Activated naive CD8-positive, alpha-beta T cell treated with anti-CD3 and anti-CD28 coated beads, Interleukin-2, amount 50 U/mL, for 24 hours (primary cell): ENCODE measurements around the gene NPLOC4.
A peak's percentile ranks its signal among the peaks of the same experiment; 100 is the strongest.

Source experiments
- ATAC-seq: fragments of 150-1000 bp; cut with Tn5 transposase; one replicate; pipeline ENCODE4 v1.10.0; 2021
- DNase-seq: peaks from one replicate; pipeline ENCODE4 v3.0.0; 2021
- H3K27ac Mint-ChIP-seq: one replicate; pipeline ENCODE4 v1.8.0; 2021; ENCODE audit warnings: mild to moderate bottlenecking, mixed read lengths
- H3K27me3 Mint-ChIP-seq: one replicate; pipeline ENCODE4 v1.8.0; 2021; ENCODE audit warnings: mixed read lengths
- H3K36me3 Mint-ChIP-seq: one replicate; pipeline ENCODE4 v1.8.0; 2021; ENCODE audit warnings: low read depth, mixed read lengths
- H3K4me1 Mint-ChIP-seq: one replicate; pipeline ENCODE4 v1.8.0; 2021; ENCODE audit warnings: mixed read lengths
- H3K4me3 Mint-ChIP-seq: one replicate; pipeline ENCODE4 v1.8.0; 2021; ENCODE audit warnings: mild to moderate bottlenecking, moderate library complexity, mixed read lengths
- H3K9me3 Mint-ChIP-seq: one replicate; pipeline ENCODE4 v1.8.0; 2021; ENCODE audit warnings: mixed read lengths

Gene NPLOC4

DNA sequence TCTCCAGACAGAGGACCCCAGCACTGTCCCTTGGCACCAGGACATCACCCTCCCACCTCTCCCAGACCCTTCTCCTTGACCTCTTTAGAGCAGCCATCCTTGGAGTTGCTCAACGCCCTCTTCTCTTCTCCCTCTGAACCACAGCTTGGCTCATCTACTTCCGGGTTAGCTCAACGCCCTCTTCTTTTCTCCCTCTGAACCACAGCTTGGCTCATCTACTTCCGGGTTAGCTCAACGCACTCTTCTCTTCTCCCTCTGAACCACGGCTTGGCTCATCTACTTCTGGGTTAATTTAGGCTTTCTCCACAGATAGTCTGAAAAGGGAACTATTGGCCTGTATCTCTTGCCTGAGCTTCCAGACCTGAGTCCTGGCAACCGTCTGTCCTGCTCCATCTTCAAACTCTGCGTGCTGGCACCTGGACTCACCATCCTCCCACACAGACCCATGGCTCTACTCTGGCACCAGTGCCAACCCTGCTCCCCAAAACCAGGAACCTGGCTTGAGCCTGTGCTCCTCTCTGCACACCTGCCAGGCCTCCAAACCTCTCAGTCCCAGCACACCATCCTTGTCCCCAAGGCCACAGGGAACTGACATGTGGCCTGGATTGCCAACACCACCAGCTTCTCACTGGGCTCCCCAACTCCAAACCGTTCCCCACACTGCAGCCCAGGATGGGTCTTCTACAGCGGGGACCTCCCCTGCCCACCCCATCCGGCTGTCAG is 59.5 kb downstream of the NPLOC4 start:
- no peaks in the 10 kb centered on the region for H3K9me3 Mint-ChIP-seq
- no peak overlapping the region for H3K4me3 Mint-ChIP-seq
- no peak overlapping the region for H3K27ac Mint-ChIP-seq
- H3K4me1 Mint-ChIP-seq, result peaks cover 16% of the 10 kb centered on the region
- H3K36me3 Mint-ChIP-seq, result peaks cover 42% of the 10 kb centered on the region
- DNase-seq (no peak), ATAC-seq (no peak)
- no peaks in the 10 kb centered on the region for H3K27me3 Mint-ChIP-seq

- no peak overlapping the region for H3K4me3 Mint-ChIP-seq
- DNase-seq, result no peak
- no peaks in the 10 kb centered on the region for H3K9me3 Mint-ChIP-seq
- peaks cover 38% of the 10 kb centered on the region for H3K36me3 Mint-ChIP-seq
- H3K27ac Mint-ChIP-seq, result no peak overlapping the region
- H3K4me1 Mint-ChIP-seq, result peaks cover 16% of the 10 kb centered on the region
- no peak for ATAC-seq
- no peaks in the 10 kb centered on the region for H3K27me3 Mint-ChIP-seq
These were observed 60.2 kb downstream of the NPLOC4 start for GRCh38 chr17:81576621-81577277.

- Mint-ChIP-seq H3K9me3 (no peaks in the 10 kb centered on the region), H3K4me1 (peaks cover 16% of the 10 kb centered on the region), H3K4me3 (no peak overlapping the region), H3K36me3 (peaks cover 42% of the 10 kb centered on the region), H3K27ac (peak overlapping the region; percentile 4), H3K27me3 (no peaks in the 10 kb centered on the region)
- DNase-seq (no peak), ATAC-seq (no peak)
These were observed 61.1 kb downstream of the NPLOC4 start for GRCh38 chr17:81575836-81576235.

- no peaks in the 10 kb centered on the region for H3K27me3 Mint-ChIP-seq
- H3K4me1 Mint-ChIP-seq, result peaks cover 12% of the 10 kb centered on the region
- DNase-seq (no peak), ATAC-seq (no peak)
- no peak overlapping the region for H3K27ac Mint-ChIP-seq
- no peak overlapping the region for H3K4me3 Mint-ChIP-seq
- H3K9me3 Mint-ChIP-seq, result no peaks in the 10 kb centered on the region
- H3K36me3 Mint-ChIP-seq, result peaks cover 42% of the 10 kb centered on the region
These were observed 62.3 kb downstream of the NPLOC4 start for GRCh38 chr17:81574643-81574956.

GRCh38 chr17:81573794-81574642 is 62.9 kb downstream of the NPLOC4 start:
- H3K4me3 Mint-ChIP-seq, result no peak overlapping the region
- DNase-seq (no peak), ATAC-seq (no peak)
- no peak overlapping the region for H3K27ac Mint-ChIP-seq
- H3K4me1 Mint-ChIP-seq, result peaks cover 8% of the 10 kb centered on the region
- H3K27me3 Mint-ChIP-seq, result no peaks in the 10 kb centered on the region
- H3K36me3 Mint-ChIP-seq, result peaks cover 41% of the 10 kb centered on the region
- no peaks in the 10 kb centered on the region for H3K9me3 Mint-ChIP-seq

GRCh38 chr17:81572563-81573168 is 64.2 kb downstream of the NPLOC4 start:
- no peaks in the 10 kb centered on the region for H3K9me3 Mint-ChIP-seq
- H3K27me3 Mint-ChIP-seq, result no peaks in the 10 kb centered on the region
- no peak overlapping the region for H3K4me3 Mint-ChIP-seq
- no peak for DNase-seq
- no peak for ATAC-seq
- peaks cover 39% of the 10 kb centered on the region for H3K36me3 Mint-ChIP-seq
- no peaks in the 10 kb centered on the region for H3K4me1 Mint-ChIP-seq
- no peak overlapping the region for H3K27ac Mint-ChIP-seq

DNA sequence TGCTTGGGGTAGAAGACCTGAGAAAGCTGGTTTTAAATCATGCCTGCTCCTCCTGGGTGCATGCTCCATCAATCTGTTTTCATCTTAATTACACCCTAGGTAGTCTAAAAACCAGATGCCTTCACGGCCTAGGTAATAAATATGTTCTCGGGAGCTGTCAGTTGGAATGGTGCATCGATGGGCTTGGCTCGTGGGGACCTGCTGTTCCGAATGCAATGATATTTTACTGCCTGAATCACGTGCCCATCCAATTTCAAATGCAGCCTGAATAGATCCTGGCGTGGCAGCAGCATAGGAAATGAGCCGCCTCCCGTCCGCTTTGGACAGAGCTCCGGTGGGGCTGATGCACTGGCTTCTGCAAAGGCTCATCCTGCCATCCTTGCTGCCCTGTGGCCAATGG is 65.9 kb downstream of the NPLOC4 start:
- no peaks in the 10 kb centered on the region for H3K27me3 Mint-ChIP-seq
- DNase-seq, result no peak
- no peak for ATAC-seq
- H3K36me3 Mint-ChIP-seq, result peaks cover 44% of the 10 kb centered on the region
- no peak overlapping the region for H3K27ac Mint-ChIP-seq
- H3K9me3 Mint-ChIP-seq, result no peaks in the 10 kb centered on the region
- H3K4me3 Mint-ChIP-seq, result no peak overlapping the region
- H3K4me1 Mint-ChIP-seq, result no peaks in the 10 kb centered on the region

GRCh38 chr17:81569986-81570514 is 66.9 kb downstream of the NPLOC4 start:
- ATAC-seq (no peak), DNase-seq (no peak)
- Mint-ChIP-seq H3K9me3 (no peaks in the 10 kb centered on the region), H3K27me3 (no peaks in the 10 kb centered on the region), H3K4me3 (no peak overlapping the region), H3K4me1 (no peaks in the 10 kb centered on the region), H3K27ac (no peak overlapping the region), H3K36me3 (peaks cover 47% of the 10 kb centered on the region)

GRCh38 chr17:81568416-81568815 is 68.5 kb downstream of the NPLOC4 start:
- Mint-ChIP-seq H3K36me3 (peaks cover 48% of the 10 kb centered on the region), H3K27ac (no peak overlapping the region), H3K4me3 (no peak overlapping the region)

GRCh38 chr17:81567191-81567590 is 69.7 kb downstream of the NPLOC4 start:
- Mint-ChIP-seq H3K4me1 (no peaks in the 10 kb centered on the region), H3K36me3 (peaks cover 43% of the 10 kb centered on the region), H3K9me3 (no peaks in the 10 kb centered on the region), H3K27ac (no peak overlapping the region), H3K27me3 (no peaks in the 10 kb centered on the region), H3K4me3 (no peak overlapping the region)
- ATAC-seq, result no peak
- no peak for DNase-seq

More at GRCh38 chr17:81568416-81568815, 68.5 kb downstream of the NPLOC4 start:
- DNase-seq (no peak), ATAC-seq (no peak)
- no peaks in the 10 kb centered on the region for H3K9me3 Mint-ChIP-seq
- no peaks in the 10 kb centered on the region for H3K27me3 Mint-ChIP-seq
- H3K4me1 Mint-ChIP-seq, result no peaks in the 10 kb centered on the region

- H3K27ac Mint-ChIP-seq, result no peak overlapping the region
- DNase-seq (no peak), ATAC-seq (no peak)
- H3K4me3 Mint-ChIP-seq, result no peak overlapping the region
- no peaks in the 10 kb centered on the region for H3K27me3 Mint-ChIP-seq
- no peaks in the 10 kb centered on the region for H3K4me1 Mint-ChIP-seq
- peaks cover 43% of the 10 kb centered on the region for H3K36me3 Mint-ChIP-seq
- no peaks in the 10 kb centered on the region for H3K9me3 Mint-ChIP-seq
These were observed 70.3 kb downstream of the NPLOC4 start for GRCh38 chr17:81566461-81567126.

- ATAC-seq, result no peak
- no peak overlapping the region for H3K4me3 Mint-ChIP-seq
- peaks cover 8% of the 10 kb centered on the region for H3K4me1 Mint-ChIP-seq
- H3K27ac Mint-ChIP-seq, result no peak overlapping the region
- DNase-seq, result no peak
- H3K9me3 Mint-ChIP-seq, result no peaks in the 10 kb centered on the region
- no peaks in the 10 kb centered on the region for H3K27me3 Mint-ChIP-seq
- peaks cover 50% of the 10 kb centered on the region for H3K36me3 Mint-ChIP-seq
These were observed 71.7 kb downstream of the NPLOC4 start for GRCh38 chr17:81565231-81565630.

DNA sequence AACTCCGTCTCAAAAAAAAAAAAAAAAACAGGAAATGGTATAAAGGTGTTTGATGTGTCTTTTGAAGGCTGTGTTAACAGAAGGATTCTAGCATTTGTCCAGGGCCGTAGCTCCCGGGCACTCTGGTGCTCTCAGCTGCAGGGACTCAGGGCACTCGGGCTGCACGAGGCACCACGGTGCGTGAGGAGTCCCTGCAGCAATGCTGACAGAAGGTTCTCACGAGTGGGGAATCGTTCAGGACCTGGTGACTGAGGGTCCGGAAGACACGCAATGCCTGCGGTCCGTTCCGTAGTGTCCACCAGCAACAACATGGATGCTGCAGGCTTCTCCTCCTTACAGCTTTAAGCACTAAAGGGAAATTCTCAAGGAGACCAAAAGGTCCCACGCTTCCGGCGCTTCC is 72.1 kb downstream of the NPLOC4 start:
- ATAC-seq (no peak), DNase-seq (no peak)
- Mint-ChIP-seq H3K4me3 (no peak overlapping the region), H3K36me3 (peaks cover 46% of the 10 kb centered on the region), H3K27ac (no peak overlapping the region), H3K9me3 (no peaks in the 10 kb centered on the region), H3K4me1 (peaks cover 8% of the 10 kb centered on the region), H3K27me3 (no peaks in the 10 kb centered on the region)
